Ascending aorta (tissue), 2 donors: ENCODE data around the gene NSUN4. TPM values are rescaled to one million over a fixed set of nuclear protein-coding genes. Genes with fewer than 3 reads are reported as not detected.
"Not testable (repeated sequence)": the region's sequence is repeated elsewhere in the genome, so short reads cannot be mapped to it uniquely, and the experiment has no call there.

Source experiments
- DNase-seq, 2 donors: peaks; one replicate each; pipeline ENCODE4 v3.0.0-alpha.2; 2019; ENCODE audit warnings: low spot score in 2 of 2
- H3K27ac ChIP-seq, 2 donors: fragments of 200-600 bp; sonication (generic); one replicate each; pipeline ENCODE4 v1.5.1; 2016 to 2017; ENCODE audit warnings: mild to moderate bottlenecking in 1 of 2
- H3K27me3 ChIP-seq: fragments of 200-600 bp; sonication (generic); one replicate; pipeline ENCODE4 v1.5.1; 2017
- H3K36me3 ChIP-seq, 2 donors: fragments of 200-600 bp; sonication (generic); one replicate each; pipeline ENCODE4 v1.5.1; 2016
- H3K4me1 ChIP-seq, 2 donors: fragments of 200-600 bp; sonication (generic); one replicate each; pipeline ENCODE4 v1.5.1; 2016 to 2017; ENCODE audit warnings: mild to moderate bottlenecking in 1 of 2
- H3K4me3 ChIP-seq, 2 donors: fragments of 200-600 bp; sonication (generic); one replicate each; pipeline ENCODE4 v1.5.1; 2016 to 2017; ENCODE audit warnings: mild to moderate bottlenecking in 1 of 2
- H3K9me3 ChIP-seq, 2 donors: fragments of 200-600 bp; sonication (generic); one replicate each; pipeline ENCODE4 v1.5.1; 2016
- intact Hi-C: fragments of 100-400 bp; cut with DNase I; formaldehyde crosslinking; loops from one replicate; pipeline ENCODE4 v1.15.1; 2023
- total RNA-seq: library from RNA; depleted of rRNA; stranded (reverse); fragments of >200 nt; gene quantifications from one replicate; pipeline ENCODE4 v1.1.0, GENCODE V29; 2016
- TF ChIP-seq, protein P1 (sequence below), 3 experiments: fragments of 200-600 bp in 2 of 3; fragments of 450-650 bp in 1 of 3; sonication (generic) in 2 of 3; IDR thresholded peaks; one replicate each; pipeline ENCODE4 v1.5.1; 2016 to 2019; ENCODE audit warnings: antibody characterized with exemption in 3 of 3, mild to moderate bottlenecking in 1 of 3, moderate library complexity in 1 of 3

The NSUN4 gene
- total RNA-seq, 1 donor from 2014 or later = 6.1 TPM

DNA sequence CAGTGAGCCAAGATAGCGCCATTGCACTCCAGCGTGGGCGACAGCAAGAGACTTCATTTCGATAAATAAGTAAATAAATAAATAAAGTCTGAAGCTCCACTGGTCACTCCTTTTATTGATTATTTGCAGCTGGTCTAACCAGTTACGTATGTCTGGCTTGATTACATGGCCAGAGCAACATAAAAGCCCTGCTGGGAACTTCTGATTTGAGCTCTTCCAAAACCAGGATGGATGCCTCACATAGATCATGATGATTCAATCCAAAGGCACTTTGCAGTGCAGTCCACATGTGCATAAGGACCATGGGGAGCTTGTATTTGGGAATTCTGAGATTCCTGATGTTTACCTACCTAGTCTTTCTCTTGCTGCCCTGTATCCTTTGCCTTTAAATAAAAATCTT, 24.0 kb downstream of the NSUN4 start:
- no peaks in the 10 kb centered on the region for H3K27me3 ChIP-seq
- peaks cover 53 to 63% of the 10 kb centered on the region in 2 donors for H3K36me3 ChIP-seq
- H3K4me3 ChIP-seq = no peak overlapping the region
- no peaks in the 10 kb centered on the region for H3K4me1 ChIP-seq
- no peaks in the 10 kb centered on the region for H3K9me3 ChIP-seq
- TF ChIP-seq, protein P1, sequence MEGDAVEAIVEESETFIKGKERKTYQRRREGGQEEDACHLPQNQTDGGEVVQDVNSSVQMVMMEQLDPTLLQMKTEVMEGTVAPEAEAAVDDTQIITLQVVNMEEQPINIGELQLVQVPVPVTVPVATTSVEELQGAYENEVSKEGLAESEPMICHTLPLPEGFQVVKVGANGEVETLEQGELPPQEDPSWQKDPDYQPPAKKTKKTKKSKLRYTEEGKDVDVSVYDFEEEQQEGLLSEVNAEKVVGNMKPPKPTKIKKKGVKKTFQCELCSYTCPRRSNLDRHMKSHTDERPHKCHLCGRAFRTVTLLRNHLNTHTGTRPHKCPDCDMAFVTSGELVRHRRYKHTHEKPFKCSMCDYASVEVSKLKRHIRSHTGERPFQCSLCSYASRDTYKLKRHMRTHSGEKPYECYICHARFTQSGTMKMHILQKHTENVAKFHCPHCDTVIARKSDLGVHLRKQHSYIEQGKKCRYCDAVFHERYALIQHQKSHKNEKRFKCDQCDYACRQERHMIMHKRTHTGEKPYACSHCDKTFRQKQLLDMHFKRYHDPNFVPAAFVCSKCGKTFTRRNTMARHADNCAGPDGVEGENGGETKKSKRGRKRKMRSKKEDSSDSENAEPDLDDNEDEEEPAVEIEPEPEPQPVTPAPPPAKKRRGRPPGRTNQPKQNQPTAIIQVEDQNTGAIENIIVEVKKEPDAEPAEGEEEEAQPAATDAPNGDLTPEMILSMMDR (IDR thresholded peaks at IDR 0.05) = no peak
- no peak overlapping the region for H3K27ac ChIP-seq
- intact Hi-C loops = no loop called here
- DNase-seq = no peak

DNA sequence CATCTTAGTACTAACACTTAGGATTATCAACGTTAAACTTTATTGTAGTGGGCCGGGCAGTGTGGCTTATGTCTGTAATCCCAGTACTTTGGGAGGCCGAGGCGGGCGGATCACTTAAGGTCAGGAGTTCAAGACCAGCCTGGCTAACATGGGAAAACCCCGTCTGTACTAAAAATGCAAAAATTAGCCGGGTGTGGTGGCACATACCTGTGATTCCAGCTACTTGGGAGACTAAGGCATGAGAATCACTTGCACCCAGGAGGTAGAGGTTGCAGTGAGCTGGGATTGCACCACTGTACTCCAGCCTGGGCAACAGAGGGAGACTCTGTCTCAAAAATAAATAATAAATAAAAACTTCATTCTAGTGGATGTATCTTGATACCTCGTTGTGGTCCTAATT, 25.2 kb downstream of the NSUN4 start:
- H3K4me3 ChIP-seq, H3K4me1 ChIP-seq, intact Hi-C loops, H3K27me3 ChIP-seq, H3K9me3 ChIP-seq, H3K27ac ChIP-seq, DNase-seq: not testable (repeated sequence)
- peaks cover 44 to 53% of the 10 kb centered on the region in 2 donors for H3K36me3 ChIP-seq

DNA sequence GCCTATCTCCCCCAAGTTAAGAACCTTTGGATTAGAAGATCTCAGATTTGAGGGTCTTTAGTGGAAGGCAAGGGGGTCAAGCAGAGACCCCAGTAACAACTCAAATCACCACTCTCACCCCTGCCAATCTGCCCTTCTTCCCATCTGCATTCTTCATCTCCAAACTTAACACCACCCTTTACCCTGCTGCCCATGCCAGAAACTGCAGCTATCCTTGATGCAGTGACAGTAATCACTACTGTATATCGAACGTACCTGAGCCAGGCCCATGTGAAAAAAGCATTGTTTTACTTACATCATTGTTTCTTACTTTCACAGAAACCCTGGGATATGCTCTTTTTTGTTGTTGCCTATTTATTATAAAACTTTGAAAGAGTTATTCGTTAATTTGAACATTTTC, 26.5 kb downstream of the NSUN4 start:
- peaks cover 31 to 42% of the 10 kb centered on the region in 2 donors for H3K36me3 ChIP-seq
- H3K4me3 ChIP-seq = no peak overlapping the region
- H3K4me1 ChIP-seq = no peaks in the 10 kb centered on the region
- H3K27ac ChIP-seq = no peak overlapping the region
- no peaks in the 10 kb centered on the region for H3K27me3 ChIP-seq
- TF ChIP-seq, protein P1 (IDR thresholded peaks at IDR 0.05) = no peak
- no peaks in the 10 kb centered on the region for H3K9me3 ChIP-seq
- intact Hi-C loops = no loop called here
- DNase-seq = no peak

DNA sequence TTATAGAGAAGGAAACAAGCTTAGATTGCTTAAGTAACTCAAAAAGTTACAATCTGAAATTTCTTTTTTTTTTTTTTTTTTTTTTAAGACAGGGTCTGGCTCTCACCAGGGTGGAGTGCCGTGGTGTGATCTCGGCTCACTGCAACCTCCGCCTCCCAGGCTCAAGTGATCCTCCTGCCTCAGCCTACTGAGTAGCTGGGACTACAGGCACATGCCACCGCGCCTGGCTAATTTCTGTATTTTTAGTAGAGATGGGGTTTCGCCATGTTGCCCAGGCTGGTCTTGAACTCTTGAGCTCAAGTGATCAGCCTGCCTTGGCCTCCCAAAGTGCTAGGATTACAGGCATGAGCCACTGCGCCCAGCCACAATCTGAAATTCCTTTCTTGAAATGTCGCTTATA, 27.1 kb downstream of the NSUN4 start:
- H3K27me3 ChIP-seq, H3K27ac ChIP-seq, DNase-seq, H3K9me3 ChIP-seq, H3K4me1 ChIP-seq, H3K4me3 ChIP-seq, intact Hi-C loops: not testable (repeated sequence)
- peaks cover 24 to 42% of the 10 kb centered on the region in 2 donors for H3K36me3 ChIP-seq

DNA sequence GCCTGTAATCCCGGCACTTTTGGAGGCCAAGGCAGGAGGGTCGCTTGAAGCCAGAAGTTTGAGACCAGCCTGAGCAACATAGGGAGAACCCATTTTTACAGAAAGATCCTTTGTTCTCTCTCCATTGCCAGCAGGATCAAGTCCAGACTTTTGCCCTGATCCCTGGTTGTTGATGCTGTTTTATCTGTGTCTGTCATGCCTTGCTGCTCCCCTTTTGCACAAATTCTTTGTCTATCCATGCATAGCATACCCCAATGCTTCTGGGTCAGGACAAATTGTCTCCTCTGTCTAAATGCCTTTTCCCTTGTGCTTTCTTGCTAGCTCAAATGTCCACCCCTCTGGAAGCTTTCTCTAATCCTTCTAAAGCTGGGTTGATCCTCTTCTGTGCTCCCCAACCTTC, 28.2 kb downstream of the NSUN4 start:
- no peaks in the 10 kb centered on the region for H3K9me3 ChIP-seq
- DNase-seq = no peak
- H3K36me3 ChIP-seq = peaks cover 15 to 33% of the 10 kb centered on the region in 2 donors
- H3K4me1 ChIP-seq = no peaks in the 10 kb centered on the region
- no peak overlapping the region for H3K27ac ChIP-seq
- H3K4me3 ChIP-seq = no peak overlapping the region
- intact Hi-C loops = no loop called here
- no peaks in the 10 kb centered on the region for H3K27me3 ChIP-seq
- TF ChIP-seq, protein P1 (IDR thresholded peaks at IDR 0.05) = no peak

DNA sequence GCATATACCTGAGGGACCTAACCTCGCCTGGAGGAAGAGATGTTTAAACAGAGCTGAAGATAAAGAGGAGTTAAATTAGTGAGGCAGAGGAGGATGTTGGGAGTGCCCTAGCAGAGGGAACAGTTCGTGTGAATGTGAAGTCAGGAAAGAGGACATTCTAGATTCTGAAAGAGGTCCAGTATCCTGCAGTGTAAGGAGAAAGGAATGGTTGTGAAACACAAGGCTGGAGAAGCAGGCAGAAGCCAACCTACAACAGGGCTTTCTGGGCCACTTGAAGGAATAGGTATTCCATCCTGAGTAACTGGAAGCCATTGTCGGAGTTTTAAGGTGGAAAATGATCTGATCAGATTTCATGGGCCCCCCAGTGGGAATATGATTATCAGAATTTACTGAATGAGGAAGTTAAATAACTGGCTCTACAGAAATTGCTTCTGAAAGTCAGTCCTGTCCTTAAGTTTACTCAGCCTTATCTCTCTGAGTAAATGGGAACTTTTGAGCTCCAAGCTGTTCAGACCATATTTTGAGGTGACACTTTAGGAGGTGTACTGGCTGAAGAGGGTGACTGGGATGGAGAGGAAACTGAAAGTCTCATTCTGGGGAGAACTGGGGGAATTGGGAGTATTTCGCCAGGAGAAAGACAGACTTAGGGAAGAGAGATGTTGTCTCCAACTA, 29.1 kb downstream of the NSUN4 start:
- intact Hi-C loops = no loop called here
- H3K36me3 ChIP-seq = peaks cover 8 to 28% of the 10 kb centered on the region in 2 donors
- DNase-seq = no peak
- no peaks in the 10 kb centered on the region for H3K27me3 ChIP-seq
- TF ChIP-seq, protein P1 (IDR thresholded peaks at IDR 0.05) = no peak
- H3K4me1 ChIP-seq = no peaks in the 10 kb centered on the region
- H3K9me3 ChIP-seq = no peaks in the 10 kb centered on the region
- H3K4me3 ChIP-seq = no peak overlapping the region
- H3K27ac ChIP-seq = no peak overlapping the region

DNA sequence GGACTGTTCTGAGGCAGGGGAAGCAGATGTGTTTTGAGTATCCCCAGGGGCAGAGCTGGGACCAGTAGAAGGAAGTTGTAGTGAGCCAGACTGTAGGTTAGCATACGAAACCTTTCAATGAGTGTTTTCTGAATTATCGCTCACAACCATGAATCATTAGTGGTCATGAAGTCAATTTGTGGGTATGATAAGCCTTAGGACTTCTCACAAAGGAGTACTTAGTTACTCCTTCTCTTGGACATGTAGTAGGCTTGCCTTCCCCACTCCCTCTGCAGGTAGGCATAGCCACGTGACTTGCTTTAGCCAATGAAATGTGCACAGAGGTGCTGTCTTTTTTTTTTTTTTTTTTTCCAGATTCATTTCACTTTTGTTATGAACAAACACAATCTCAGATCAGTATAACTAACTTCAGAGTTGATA, 29.6 kb downstream of the NSUN4 start:
- TF ChIP-seq, protein P1 (IDR thresholded peaks at IDR 0.05) = no peak
- DNase-seq = no peak
- no peaks in the 10 kb centered on the region for H3K27me3 ChIP-seq
- no peaks in the 10 kb centered on the region for H3K9me3 ChIP-seq
- peaks cover 8 to 23% of the 10 kb centered on the region in 2 donors for H3K36me3 ChIP-seq
- H3K27ac ChIP-seq = no peak overlapping the region
- no peaks in the 10 kb centered on the region for H3K4me1 ChIP-seq
- intact Hi-C loops = no loop called here
- no peak overlapping the region for H3K4me3 ChIP-seq
